GM23248 (cell line): Measurements from ENCODE around the gene TULP4.

Source experiments
- EZH2 ChIP-seq: fragments of 200-600 bp; sonication (generic); IDR thresholded peaks from 2 replicates; pipeline ENCODE4 v1.6.1; 2018; ENCODE audit warnings: antibody characterized with exemption, mild to moderate bottlenecking; ENCODE audit not compliant: insufficient read depth, poor library complexity, severe bottlenecking
- EZH2phosphoT487 ChIP-seq: fragments of 200-600 bp; sonication (generic); IDR thresholded peaks from 2 replicates; pipeline ENCODE4 v1.6.1; 2018; ENCODE audit warnings: antibody characterized with exemption, moderate library complexity, mild to moderate bottlenecking, low read depth; ENCODE audit not compliant: insufficient read depth

GRCh38 chr6:158383542-158383941 lies 71.3 kb downstream of the TULP4 start:
- no peak for TF ChIP-seq EZH2
- no peak for TF ChIP-seq EZH2phosphoT487
